Measurements from ENCODE around the gene CLDN7.

- TF ChIP-seq CTCF (IDR thresholded peaks at IDR 0.05) (no peak), POLR2A (IDR thresholded peaks at IDR 0.05) (no peak)
Measured at GRCh38 chr17:7236808-7237207, 25.5 kb downstream of the CLDN7 start.

Data from testis (tissue), 2 donors.